Measurements from ENCODE around the gene MRGPRG.

The MRGPRG gene

GRCh38 chr11:3207526-3208189 is 11.0 kb downstream of the MRGPRG start:
- in situ Hi-C loops (cut with MboI; ENCODE audit: low sequenced_read_pairs): no loop called here

GRCh38 chr11:3206922-3207204 is 11.8 kb downstream of the MRGPRG start:
- in situ Hi-C loops (cut with MboI; ENCODE audit: low sequenced_read_pairs): no loop called here

- in situ Hi-C loops (cut with MboI; ENCODE audit: low sequenced_read_pairs): no loop called here
These were observed 12.3 kb downstream of the MRGPRG start for GRCh38 chr11:3206156-3206921.

DNA sequence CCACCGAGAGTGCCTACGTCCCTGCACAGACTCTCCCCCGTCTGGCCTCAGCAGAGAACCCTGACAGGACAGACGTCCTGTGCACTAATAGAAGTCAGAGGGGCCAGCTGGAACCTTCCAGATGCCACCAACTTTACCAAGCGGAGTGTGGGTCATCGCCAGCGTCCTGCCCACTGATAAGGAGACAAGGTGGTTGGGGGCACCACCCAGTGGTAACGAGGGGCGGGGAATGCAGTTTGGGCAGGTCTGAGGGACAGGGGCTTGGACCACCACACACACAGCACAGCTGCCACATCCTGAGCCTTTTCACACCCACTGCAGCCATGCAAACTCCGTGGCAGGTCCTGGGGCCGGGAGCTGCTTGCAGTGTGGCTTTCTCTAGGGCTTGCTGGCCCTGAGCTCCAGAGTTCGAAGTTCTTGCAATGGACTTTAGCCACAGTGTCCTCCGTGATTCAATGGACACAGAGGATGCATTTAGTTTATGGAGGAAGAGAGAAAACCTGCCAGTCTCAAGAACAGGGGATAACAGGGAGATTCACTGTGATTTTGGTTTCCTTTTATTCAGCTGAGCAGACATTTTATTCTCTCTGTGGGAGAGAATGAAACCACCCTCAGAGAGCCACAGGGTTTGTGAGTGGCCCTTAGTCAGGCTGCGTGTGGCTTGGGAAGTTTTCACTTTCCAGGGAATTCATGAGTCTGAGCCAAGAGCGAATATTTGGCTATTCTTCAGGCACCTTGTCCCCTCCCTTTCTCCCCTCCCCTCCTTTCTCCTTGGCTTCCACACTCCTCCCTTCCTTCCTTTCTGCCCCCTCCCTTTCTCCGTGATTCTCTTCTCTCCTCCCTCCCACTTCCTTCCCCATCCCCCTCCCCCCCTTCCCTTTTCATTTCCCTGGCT is 13.1 kb downstream of the MRGPRG start:
- in situ Hi-C loops (cut with MboI; ENCODE audit: low sequenced_read_pairs): no loop called here

DNA sequence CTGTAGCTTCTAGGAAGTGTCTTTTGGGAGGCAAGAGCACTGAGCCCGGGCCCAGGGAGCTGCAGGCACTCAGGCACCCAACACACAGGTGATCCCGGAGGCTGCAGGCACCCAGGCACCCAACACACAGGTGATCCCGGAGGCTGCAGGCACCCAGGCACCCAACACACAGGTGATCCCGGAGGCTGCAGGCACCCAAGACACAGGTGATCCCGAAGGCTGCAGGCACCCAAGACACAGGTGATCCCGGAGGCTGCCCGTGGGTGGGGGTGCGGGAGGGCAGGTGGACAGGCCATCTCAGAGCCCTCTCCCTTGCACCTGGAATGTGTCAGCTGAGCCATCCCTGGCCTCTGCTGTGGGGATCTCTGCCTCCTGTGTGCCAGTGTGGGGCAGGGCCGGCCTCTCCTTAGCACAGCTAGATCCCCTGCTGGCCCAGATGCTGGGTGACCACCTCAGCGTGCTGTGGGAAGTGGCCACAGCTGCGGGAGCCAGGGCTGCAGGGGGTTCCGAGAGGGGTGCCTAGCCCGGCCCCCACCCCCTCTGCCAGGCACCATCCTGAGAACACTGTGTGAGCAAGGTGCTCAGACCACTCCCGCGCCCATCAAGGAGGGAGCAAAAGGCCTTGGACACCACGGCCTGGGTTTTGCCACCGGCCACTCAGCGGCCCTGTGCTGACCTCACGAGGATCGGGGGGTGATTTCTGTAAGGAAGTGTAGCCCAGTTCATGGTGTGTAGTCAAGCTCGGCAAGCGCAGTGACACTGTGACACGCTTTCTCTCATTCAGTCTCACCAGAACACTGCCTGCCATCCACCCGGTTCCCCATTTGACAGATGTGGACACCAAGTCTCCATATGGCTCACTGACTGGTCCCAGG is 14.2 kb downstream of the MRGPRG start:
- in situ Hi-C loops (cut with MboI; ENCODE audit: low sequenced_read_pairs): no loop called here

- in situ Hi-C loops (cut with MboI; ENCODE audit: low sequenced_read_pairs): no loop called here
These were observed 15.2 kb downstream of the MRGPRG start for GRCh38 chr11:3203221-3204043.

GRCh38 chr11:3202759-3203158 is 15.9 kb downstream of the MRGPRG start:
- in situ Hi-C loops (cut with MboI; ENCODE audit: low sequenced_read_pairs): no loop called here

GRCh38 chr11:3202305-3202704 is 16.3 kb downstream of the MRGPRG start:
- in situ Hi-C loops (cut with MboI; ENCODE audit: low sequenced_read_pairs): no loop called here

- in situ Hi-C loops (cut with MboI; ENCODE audit: low sequenced_read_pairs): no loop called here
These were observed 16.9 kb downstream of the MRGPRG start for GRCh38 chr11:3201677-3202181.

GRCh38 chr11:3201112-3201581 is 17.5 kb downstream of the MRGPRG start:
- in situ Hi-C loops (cut with MboI; ENCODE audit: low sequenced_read_pairs): no loop called here

DNA sequence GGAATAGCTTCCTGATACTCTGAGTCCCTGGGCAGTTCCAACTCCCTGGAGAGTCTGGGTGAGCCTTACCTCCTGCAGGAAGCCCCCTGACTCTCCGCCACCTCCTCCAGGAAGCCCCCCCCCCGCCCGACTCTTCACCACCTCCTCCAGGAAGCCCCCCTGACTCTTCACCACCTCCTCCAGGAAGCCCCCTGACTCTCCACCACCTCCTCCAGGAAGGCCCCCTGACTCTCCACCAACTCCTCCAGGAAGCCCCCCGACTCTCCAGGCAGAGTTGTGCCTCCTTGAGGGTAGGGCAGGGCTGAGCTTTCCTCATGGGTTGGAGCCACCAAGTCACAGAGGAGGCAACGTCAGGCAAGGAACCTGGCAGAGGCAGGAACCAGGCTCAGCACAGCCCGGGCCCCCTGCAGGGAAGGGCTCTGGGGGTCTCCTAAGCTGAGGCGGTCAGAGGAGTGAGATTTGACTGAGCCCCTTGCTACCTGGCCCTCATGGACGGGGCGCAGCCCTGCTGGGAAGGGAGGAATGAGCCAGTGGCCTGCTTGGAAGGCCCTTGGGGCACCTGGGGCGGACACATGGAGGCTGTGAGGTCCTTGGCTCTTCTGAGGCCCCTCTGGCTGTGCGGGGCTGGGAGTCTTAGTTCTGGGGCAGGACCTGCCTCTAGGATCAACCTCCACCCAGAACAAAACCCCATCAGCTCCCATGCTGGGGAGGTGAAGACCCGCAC is 18.1 kb downstream of the MRGPRG start:
- in situ Hi-C loops (cut with MboI; ENCODE audit: low sequenced_read_pairs): no loop called here

GRCh38 chr11:3199537-3200295 is 18.9 kb downstream of the MRGPRG start:
- in situ Hi-C loops (cut with MboI; ENCODE audit: low sequenced_read_pairs): no loop called here

DNA sequence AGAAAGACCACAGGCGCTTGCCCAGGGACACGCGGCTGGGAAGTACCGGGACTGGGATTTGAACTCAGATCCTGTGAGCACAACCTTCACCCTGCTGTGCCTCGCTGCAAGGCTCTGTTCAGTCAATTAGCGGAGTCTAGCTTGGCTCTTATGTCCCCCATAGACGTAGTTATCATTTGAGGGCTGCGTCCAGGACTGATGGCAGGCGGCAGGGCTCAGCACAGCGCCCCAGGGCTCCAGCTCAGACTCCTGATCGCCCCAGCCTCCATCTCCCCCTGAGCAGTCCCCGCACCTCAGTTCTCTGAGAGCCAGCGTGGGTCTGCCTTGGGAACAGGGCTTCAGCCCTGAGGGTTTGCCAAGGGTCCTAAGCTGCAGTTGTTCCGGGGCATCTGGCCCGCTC is 19.8 kb downstream of the MRGPRG start:
- in situ Hi-C loops (cut with MboI; ENCODE audit: low sequenced_read_pairs): no loop called here

DNA sequence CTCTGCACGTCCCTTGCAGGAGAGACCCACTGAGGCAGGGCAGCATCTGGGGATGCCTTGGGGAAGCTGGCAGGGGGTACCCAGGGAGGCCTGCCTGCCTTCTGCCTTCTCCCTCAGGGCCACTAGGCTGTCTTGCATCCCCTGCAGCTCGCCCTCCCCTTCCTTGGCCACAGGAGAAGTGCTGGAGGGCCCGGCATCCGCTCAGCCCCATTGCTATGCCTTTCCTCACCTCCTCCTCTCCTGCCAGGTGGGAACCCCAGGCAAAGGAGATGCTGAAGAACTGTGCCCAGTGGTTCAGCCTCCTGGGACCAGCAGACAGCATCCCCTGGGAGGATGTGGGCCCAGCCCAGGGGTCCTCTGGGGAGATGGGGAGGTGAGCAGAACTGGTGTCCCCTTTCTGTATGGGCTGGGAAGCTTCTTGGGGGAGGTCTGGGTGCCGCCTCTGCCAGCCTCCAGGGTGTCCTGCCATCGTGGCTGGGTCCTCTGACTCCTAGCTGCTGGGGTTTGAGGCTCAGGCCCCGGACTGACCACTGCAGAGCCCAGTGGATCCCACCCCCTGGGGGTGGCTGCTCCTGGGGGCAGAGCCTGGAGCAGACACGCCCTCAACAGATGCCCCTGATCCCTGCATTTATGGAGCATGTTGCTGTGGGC is 20.6 kb downstream of the MRGPRG start:
- in situ Hi-C loops (cut with MboI; ENCODE audit: low sequenced_read_pairs): no loop called here

- in situ Hi-C loops (cut with MboI; ENCODE audit: low sequenced_read_pairs): no loop called here
These were observed 21.4 kb downstream of the MRGPRG start for GRCh38 chr11:3197044-3197695.

- in situ Hi-C loops (cut with MboI; ENCODE audit: low sequenced_read_pairs): no loop called here
These were observed 22.2 kb downstream of the MRGPRG start for GRCh38 chr11:3196161-3197043.
